Adipose tissue (tissue), 3 donors: ENCODE data around the gene G3BP1. TPM values are rescaled to one million over a fixed set of nuclear protein-coding genes. Genes with fewer than 3 reads are reported as not detected.
"Not testable (repeated sequence)": the region's sequence is repeated elsewhere in the genome, so short reads cannot be mapped to it uniquely, and the experiment has no call there.

Source experiments
- H3K27ac ChIP-seq: one replicate; pipeline ENCODE4 v1.5.1; 2013; ENCODE audit warnings: low read depth, low read length
- WGBS, 3 donors: extraction: QIAGEN DNeasy Blood & Tissue Kit; methylation state at CpG; one replicate each; pipeline ENCODE4 v1.1.7; 2013; 5-methylcytosine and 5-hydroxymethylcytosine counted together
- polyA plus RNA-seq, 3 donors: library from polyadenylated mRNA; stranded (reverse); fragments of 200-250 nt; gene quantifications; one replicate each; pipeline ENCODE4 v1.2.3, GENCODE V29; 2013
- donor health status: healthy with polysubstance abuse.
- donor health status: Bipolar disorder and iron deficiency.
- donor health status: healthy.

G3BP1 gene
- polyA plus RNA-seq, 3 donors: 12.7 to 39.6 (median 35.0) TPM

- no peak overlapping the region for H3K27ac ChIP-seq
- WGBS, 3 donors: 74 to 92% (median 86%) methylated on average over 3 of the region's 3 CpGs
Measured at GRCh38 chr5:151820271-151820670, 48.5 kb downstream of the G3BP1 start.

- H3K27ac ChIP-seq: no peak overlapping the region
- 69 to 84% (median 79%) methylated on average over 1 of the region's 1 CpG for WGBS, 3 donors
Measured at GRCh38 chr5:151820903-151821302, 49.1 kb downstream of the G3BP1 start.

GRCh38 chr5:151822141-151822540, 50.4 kb downstream of the G3BP1 start:
- H3K27ac ChIP-seq: no peak overlapping the region
- WGBS, 3 donors: 92 to 99% (median 97%) methylated on average over 4 of the region's 4 CpGs

- 0 to 22% (median 19%) methylated on average over 1 of the region's 1 CpG for WGBS, 3 donors
- no peak overlapping the region for H3K27ac ChIP-seq
Measured at GRCh38 chr5:151825445-151825844, 53.7 kb downstream of the G3BP1 start.

- H3K27ac ChIP-seq: no peak overlapping the region
- WGBS, 3 donors: 95 to 100% (median 97%) methylated on average over 1 of the region's 1 CpG
Measured at GRCh38 chr5:151829370-151829769, 57.6 kb downstream of the G3BP1 start.

- H3K27ac ChIP-seq: not testable (repeated sequence)
- 96 to 99% (median 97%) methylated on average over 4 of the region's 4 CpGs for WGBS, 3 donors
Measured at GRCh38 chr5:151832843-151833242, 61.1 kb downstream of the G3BP1 start.

- no peak overlapping the region for H3K27ac ChIP-seq
Measured at GRCh38 chr5:151846765-151847164, 75.0 kb downstream of the G3BP1 start.

- H3K27ac ChIP-seq: no peak overlapping the region
- WGBS, 3 donors: 39 to 69% (median 54%) methylated on average over 1 of the region's 1 CpG
Measured at GRCh38 chr5:151847871-151848270, 76.1 kb downstream of the G3BP1 start.

- WGBS, 3 donors: 84 to 89% (median 88%) methylated on average over 4 of the region's 4 CpGs
- no peak overlapping the region for H3K27ac ChIP-seq
Measured at GRCh38 chr5:151855701-151856100, 83.9 kb downstream of the G3BP1 start.

GRCh38 chr5:151856861-151857260, 85.1 kb downstream of the G3BP1 start:
- 82 to 92% (median 89%) methylated on average over 5 of the region's 5 CpGs for WGBS, 3 donors
- H3K27ac ChIP-seq: no peak overlapping the region

- not testable (repeated sequence) for H3K27ac ChIP-seq
- WGBS, 3 donors: 89 to 96% (median 89%) methylated on average over 3 of the region's 4 CpGs
Measured at GRCh38 chr5:151860867-151861266, 89.1 kb downstream of the G3BP1 start.

Other genes starting within 250 kb of the G3BP1 start
- gene FAT2, start 180.6 kb upstream of the G3BP1 start, polyA plus RNA-seq: under 1 TPM; under 0.01 to 0.12 (median 0.06) TPM
- gene SPARC, start 85.0 kb upstream of the G3BP1 start, polyA plus RNA-seq: 1,000 to 10,000 TPM in 1 of 3 donors, 100 to 1,000 TPM in 2; 192 to 1,569 (median 654) TPM
- gene ATOX1, start 13.3 kb upstream of the G3BP1 start, polyA plus RNA-seq: 100 to 1,000 TPM in 2 of 3 donors, 10 to 100 TPM in 1; 43.3 to 203 (median 150) TPM
- under 1 TPM in 1 of 3 donors, not detected in 2; 0.13 TPM for gene GLRA1, start 152.9 kb downstream of the G3BP1 start, polyA plus RNA-seq